Esophagus squamous epithelium (tissue), 4 donors: ENCODE measurements around the gene LONP2.

Source experiments
- POLR2A ChIP-seq, 4 donors: fragments of 450-650 bp; IDR thresholded peaks; one replicate each; pipeline ENCODE4 v1.6.1; 2017; ENCODE audit warnings: antibody characterized with exemption in 4 of 4, mild to moderate bottlenecking in 4 of 4, moderate library complexity in 3 of 4
- TF ChIP-seq, protein P1 (sequence below), 6 experiments: fragments of 450-650 bp in 4 of 6; fragments of 200-600 bp in 2 of 6; sonication (generic) in 2 of 6; IDR thresholded peaks; one replicate each; pipeline ENCODE4 v1.5.1; 2016 to 2019; ENCODE audit warnings: antibody characterized with exemption in 6 of 6, mild to moderate bottlenecking in 4 of 6, moderate library complexity in 4 of 6

DNA sequence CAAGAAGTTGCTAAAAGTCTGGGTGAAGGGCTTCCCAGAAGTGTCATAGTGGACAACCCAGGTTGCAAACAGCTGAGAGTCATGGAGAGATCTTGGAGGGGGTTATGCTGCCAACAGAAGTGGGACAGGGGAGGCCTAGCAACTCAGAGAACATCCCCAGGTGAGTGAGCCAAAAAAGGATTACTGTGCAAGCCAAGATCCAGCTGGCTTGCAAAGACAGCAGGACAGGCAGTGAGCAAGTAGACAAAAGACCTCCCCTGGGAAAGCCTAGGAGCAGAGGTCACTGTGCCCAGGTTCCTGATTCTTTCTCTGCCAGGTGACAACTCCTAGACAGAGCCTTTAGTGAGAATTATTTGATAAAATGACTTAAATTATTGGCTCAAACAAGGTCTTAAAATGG, 9.5 kb upstream of the LONP2 start:
- no peak for TF ChIP-seq POLR2A (IDR thresholded peaks at IDR 0.05)
- TF ChIP-seq, protein P1, sequence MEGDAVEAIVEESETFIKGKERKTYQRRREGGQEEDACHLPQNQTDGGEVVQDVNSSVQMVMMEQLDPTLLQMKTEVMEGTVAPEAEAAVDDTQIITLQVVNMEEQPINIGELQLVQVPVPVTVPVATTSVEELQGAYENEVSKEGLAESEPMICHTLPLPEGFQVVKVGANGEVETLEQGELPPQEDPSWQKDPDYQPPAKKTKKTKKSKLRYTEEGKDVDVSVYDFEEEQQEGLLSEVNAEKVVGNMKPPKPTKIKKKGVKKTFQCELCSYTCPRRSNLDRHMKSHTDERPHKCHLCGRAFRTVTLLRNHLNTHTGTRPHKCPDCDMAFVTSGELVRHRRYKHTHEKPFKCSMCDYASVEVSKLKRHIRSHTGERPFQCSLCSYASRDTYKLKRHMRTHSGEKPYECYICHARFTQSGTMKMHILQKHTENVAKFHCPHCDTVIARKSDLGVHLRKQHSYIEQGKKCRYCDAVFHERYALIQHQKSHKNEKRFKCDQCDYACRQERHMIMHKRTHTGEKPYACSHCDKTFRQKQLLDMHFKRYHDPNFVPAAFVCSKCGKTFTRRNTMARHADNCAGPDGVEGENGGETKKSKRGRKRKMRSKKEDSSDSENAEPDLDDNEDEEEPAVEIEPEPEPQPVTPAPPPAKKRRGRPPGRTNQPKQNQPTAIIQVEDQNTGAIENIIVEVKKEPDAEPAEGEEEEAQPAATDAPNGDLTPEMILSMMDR (IDR thresholded peaks at IDR 0.05), result no peak
